ENCODE results near the gene CHD2.
A peak's percentile ranks its signal among the peaks of the same experiment; 100 is the strongest.

Gene CHD2

GRCh38 chr15:92885224-92886041 lies 14.7 kb upstream of the CHD2 start:
- DNase-seq, result no peak

GRCh38 chr15:92886042-92886537 lies 14.0 kb upstream of the CHD2 start:
- peak; percentile 62 for DNase-seq

DNA sequence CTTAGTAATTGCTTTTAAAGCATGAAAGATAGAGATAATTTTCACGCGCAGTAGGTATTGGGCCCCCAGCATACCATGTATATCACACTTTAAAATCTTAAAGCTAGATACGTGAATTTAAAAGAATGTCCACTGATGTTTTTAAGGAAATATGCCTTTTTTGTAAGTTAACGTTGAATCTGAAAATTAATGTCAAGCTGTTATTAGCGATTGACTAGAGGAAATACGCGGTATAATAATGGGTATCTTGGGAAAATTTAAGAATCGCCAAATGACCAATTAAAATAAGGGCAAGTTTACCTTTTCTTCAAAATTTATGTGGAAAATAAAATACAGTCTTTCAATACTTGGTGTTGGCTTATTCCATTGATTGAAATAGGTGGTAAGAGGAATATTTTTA lies 13.3 kb upstream of the CHD2 start:
- no peak for DNase-seq

GRCh38 chr15:92887869-92888268 lies 12.3 kb upstream of the CHD2 start:
- no peak for DNase-seq

GRCh38 chr15:92889390-92890107 lies 10.6 kb upstream of the CHD2 start:
- DNase-seq, result no peak

DNA sequence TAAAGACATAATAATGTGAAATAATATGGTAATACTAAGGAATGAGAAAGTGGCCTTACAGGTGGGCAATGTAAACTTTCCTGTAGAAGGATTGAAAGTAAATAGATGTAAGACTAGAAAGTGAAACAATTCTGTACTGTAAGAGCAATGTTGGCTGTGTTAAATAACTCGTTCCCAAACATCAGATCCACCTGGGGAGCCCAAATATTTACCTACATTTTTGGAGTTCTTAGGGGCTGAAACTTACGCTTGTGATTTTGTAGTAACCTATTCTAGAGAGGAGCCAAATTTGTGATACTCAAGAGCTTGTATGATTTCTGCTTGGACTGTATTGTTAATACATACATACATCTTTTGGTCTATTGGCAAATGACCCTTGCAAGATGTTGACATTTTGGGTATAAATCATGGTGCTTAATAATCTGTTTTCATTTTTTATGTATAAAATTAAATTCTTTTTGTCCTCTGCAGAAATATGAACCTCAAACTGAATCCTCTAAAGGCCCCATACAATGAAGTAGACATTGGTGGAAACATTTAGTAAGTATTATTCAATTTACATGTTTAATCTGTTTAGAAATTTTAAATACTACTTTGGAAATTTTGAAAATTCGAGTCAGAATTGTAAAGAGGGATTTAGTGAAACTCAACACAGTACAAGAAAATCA lies 8.5 kb upstream of the CHD2 start:
- no peak for DNase-seq

- DNase-seq, result peak; percentile 10
Observed at GRCh38 chr15:92892201-92892555, 7.9 kb upstream of the CHD2 start.

- peak; percentile 12 for DNase-seq
Observed at GRCh38 chr15:92893200-92893599, 6.9 kb upstream of the CHD2 start.

- DNase-seq, result no peak
Observed at GRCh38 chr15:92896561-92896960, 3.6 kb upstream of the CHD2 start.

DNA sequence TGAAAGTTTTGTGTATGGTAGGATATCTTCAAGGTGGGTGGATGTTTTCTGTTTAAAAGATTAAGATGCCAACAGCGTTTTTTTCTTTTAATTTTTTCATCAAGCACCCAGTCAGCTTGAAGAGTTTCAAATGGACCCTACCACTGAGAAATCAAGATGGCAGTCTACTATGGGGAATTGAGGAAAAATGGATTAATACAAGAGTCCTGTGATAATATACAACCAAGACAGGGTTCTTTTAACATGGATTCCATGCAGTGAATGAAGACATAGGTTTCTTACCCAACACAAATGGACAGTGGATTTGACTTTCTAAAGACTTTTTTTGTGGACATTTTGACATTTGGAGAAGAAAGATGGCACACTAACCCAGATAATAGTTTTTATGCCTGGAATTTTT lies 2.5 kb upstream of the CHD2 start:
- no peak for DNase-seq

- DNase-seq, result no peak
Observed at GRCh38 chr15:92898988-92899582, 1.0 kb upstream of the CHD2 start.

GRCh38 chr15:92899601-92899947 lies 550 bp upstream of the CHD2 start:
- DNase-seq, result no peak

- DNase-seq, result no peak
Observed at GRCh38 chr15:92900731-92901071, 577 bp downstream of the CHD2 start.

DNA sequence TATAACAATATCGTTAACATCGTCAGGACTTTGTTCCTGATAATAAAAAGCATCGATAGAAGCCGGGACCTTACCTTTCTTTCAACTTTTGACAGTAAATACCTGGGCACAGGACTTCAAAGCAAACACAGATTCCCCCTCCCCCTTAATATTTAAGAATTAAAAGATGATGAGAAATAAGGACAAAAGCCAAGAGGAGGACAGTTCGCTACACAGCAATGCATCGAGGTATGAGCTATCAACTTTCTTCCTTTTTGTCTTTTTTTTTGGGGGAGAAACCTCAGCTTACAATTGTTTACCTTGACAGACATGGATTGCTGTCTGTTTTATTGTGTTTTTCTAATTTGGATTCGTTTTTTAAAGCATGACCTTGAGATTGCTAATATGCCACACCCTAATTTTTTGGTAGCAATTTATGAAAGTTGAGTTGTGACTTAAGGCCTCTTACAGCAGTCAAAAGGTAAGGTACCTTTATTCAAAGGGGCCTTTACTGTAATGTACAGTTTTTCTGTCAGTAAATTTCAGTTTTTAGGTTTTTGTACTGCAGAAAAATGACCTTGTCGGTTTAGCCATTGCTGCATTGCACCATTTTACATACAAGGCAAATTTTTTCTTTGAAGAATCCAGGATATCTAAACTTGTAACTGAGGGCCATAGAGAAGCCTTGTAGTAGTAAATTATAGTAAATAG lies 1.1 kb downstream of the CHD2 start:
- DNase-seq, result peak; percentile 79

- peak; percentile 70 for DNase-seq
Observed at GRCh38 chr15:92901995-92902394, 1.9 kb downstream of the CHD2 start.

DNA sequence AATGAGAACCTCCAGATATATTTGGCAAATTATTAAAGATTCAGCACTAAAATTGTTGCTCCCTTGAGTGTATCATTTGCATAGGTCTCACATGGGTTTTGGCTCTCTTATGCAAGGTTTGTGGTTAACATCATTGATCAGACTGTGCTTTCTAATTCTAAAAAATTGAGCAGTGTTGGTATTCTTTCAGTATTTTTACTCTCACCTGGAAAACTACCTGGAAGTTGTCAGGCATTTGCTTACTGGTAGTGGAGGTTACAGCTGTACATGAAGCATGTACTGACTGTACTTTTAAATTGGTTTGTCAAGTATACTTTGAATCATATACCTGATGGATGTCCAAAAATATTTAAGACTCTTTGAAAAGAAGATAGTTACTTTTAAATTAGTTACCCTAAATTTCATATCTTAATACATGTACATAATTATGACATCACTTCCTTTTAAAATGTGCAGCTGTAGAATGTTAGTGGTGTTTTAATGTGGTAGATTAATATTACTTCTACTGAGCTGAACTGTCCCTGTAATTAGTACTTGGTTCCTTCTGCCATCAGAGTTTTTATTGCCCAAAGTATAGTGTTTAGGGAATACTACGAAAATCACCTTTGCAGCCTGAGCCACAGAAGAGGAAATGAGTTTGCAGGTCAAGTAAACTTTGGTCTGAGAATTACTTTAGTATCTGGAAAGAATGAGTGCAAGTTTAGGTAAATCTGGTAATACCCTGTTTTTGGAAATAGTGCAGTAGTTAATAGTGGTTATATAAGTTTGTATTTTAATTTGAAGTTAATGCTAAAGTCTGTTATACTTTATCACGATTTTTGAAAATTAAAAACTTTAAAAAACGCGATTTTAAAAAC lies 2.8 kb downstream of the CHD2 start:
- DNase-seq, result peak; percentile 76

DNA sequence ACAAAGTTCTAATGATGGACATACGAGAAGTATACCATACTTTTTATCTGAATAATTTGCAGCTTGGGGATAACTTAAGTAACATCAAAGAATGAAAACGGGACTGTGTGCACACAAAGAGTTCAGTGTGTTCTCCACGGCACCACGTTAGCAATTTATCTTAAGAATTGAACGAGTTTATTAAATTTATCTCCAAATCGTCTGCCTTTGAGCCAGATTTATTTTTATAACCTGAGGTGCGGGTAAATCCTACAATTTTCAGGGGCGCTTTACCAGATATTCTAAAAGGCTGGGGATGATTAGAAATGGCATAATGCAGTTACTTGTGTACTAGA lies 3.5 kb downstream of the CHD2 start:
- DNase-seq, result no peak

- DNase-seq, result peak; percentile 99
Observed at GRCh38 chr15:92903966-92904721, 4.0 kb downstream of the CHD2 start.

- peak; percentile 56 for DNase-seq
Observed at GRCh38 chr15:92904722-92905571, 4.8 kb downstream of the CHD2 start.

DNA sequence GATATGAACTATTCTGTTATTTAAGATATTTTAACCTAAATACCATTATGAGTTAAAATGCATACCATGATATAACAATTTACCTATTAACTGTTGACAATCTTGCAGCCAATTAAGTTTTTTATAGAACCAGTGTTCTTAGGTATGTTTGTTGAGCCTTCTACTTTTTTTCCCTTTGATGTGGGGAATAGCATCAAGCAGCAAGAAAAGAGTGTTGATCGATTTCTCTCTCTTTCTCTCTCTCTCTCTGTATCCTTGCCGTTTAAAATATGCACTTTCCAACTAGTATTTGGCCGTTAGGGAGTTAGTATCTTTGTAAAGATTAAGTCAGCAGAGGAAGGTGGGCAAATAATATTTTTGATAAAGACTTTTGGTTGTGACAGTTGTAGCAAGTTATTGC lies 5.9 kb downstream of the CHD2 start:
- DNase-seq, result no peak

All from eye (tissue), 1 donor.